NCI-H526 treated with DMSO at 0.1 percent for 48 hours (cell line): ENCODE data around the gene SLC31A2.
A peak's percentile ranks its signal among the peaks of the same experiment; 100 is the strongest.

ENCODE experiments used
- DNase-seq: peaks from one replicate; lab custom pipeline; 2025; lab: John Stamatoyannopoulos, UW

Gene SLC31A2

DNA sequence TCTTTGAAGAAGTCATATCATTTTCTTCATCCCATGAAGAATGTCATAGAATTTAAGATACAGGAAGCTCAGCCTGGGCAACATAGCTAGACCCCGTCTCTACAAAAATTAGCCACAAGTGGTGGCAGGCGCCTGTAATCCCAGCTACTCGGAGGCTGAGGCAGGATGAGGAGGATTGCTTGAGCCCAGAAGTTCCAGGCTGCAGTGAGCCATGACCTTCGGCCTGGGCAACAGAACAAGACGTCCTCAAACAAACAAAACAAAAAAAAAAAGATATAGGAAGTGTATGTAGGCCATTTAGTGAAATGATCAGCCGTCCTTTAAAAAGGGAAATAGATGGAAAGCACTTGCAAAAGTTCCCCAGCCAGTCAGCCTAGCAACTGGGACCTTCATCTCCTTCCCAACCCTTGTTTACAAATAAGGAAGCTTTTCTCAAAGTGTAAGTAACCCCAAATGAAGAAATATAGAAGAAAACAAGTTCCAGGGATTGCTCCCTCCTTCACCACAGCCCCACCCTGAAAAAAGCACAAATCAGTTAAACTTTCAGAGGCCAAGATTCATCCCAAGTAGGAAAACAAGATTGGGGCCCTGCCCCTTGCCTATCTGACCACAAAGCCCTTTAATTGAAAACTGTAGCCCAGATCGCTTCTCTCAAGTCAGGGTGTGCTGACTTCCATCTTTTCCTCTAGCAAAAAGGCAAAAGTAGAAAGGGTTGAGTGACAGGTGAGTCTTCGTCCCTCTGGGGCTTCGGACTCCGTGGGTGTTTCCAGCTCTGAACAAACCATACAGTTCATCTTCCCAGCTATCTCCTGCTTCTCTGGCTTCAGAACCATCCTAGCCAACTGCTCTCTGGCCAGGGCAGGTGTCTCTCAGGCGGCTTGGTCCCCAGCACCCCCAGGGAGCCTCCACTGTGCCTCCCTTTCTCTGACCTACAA is 1.2 kb downstream of the SLC31A2 start:
- DNase-seq = no peak

DNA sequence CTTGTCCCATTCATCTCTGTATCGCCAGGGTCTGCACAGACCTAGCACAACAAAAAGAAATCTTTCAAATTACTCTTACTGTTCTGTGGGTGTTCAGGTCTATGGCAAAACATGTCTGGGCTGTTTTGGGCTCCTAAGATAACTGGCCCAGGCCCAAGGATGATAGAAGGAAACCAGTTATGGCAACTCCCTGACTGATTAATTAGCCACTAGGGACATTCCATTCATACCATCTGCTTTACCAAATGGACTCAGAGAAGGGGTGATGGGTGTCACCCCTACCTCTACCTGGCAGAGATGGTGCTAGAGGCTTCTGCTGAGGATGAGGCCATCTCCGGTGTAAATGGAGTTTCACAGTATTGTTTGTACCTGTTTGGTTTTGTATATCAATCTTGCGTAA is 1.9 kb downstream of the SLC31A2 start:
- DNase-seq = no peak

DNA sequence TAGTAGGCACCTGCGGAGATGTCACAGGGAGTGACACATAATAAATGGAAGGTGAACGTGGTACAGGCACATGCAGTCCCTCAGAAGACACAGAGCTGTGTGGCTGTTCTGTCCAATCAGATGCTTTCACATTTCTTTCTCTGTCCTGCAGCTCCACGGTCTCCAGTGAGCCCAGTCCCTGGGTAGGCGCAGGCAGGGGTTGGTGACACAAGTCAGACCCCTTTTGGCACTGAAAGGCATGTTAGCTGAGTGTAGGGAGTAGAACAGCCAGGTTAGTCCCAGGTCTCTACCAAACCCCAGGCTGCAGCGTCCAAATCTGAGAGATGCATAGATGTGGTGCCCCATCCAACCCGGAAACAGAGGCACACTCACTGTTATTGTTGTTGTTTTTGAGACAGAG is 2.8 kb downstream of the SLC31A2 start:
- no peak for DNase-seq

DNA sequence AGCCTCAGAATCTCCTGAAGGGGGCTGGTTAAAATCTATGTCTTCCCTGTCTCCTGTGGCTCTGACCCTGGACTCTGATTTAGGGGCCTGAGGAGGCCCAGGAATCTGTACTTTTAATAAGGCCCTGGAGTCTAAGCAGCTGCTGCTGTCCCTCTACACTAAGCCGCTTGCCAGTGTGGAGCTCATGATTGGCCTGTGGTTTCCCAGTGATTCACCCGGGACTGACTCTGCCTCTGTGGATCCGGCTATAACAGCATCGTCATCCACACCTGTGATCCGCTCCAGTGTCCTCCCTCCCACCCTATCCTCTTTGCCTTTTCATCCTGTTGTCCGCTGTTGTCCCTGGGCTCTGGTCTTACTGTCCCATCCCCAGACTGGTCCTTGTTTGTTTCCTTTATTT is 3.7 kb downstream of the SLC31A2 start:
- no peak for DNase-seq

DNA sequence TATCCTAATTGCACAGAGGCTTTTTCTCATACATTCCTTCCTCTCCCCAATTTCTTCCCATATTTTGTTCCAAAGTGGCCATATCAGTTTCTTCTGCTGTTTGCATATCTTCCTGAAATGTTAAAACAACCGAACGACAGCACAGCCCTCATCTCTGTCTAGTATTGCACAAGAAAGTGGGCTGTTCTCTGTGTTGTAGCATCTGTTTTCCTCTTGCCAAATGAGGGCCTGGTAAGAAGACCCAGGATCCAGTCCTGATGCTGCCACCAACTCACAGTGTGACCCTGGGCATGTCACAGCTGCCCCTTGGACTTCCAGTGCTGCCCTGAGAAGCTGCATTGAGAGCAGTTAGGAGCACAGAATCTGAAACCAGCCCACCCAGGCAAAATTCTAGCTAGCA is 4.1 kb downstream of the SLC31A2 start:
- no peak for DNase-seq

DNA sequence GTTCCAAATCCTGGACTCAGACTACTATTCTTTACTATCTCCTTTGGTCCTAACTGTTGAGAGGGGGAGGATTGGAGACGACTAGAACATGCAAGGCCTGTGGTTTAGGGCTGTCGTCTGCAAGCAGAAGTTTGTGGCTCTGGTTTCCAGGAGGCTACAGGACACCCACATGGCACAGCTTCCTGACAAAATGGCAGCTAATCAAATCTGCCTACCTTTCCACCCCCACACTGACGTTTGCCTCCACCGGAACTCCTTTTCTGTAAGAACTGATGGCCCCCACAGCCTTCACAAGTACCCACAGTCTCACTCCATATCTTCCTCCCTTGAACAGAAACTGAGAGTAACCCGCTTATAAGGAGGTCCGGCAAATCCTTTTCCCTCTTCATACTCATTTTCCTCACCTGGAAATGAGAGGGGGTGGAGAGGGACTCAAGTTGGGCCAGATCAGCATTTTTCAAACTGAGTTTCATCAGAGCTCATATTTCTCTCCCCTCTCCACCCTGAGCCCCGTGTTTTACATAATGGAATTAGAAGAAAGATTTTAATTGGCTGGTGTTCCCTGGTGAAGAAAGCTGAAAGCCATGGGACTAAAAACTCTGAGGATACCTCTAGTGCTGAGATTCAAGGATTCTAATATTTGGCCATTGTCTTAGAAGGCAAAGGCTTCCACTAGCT is 5.2 kb downstream of the SLC31A2 start:
- no peak for DNase-seq

DNA sequence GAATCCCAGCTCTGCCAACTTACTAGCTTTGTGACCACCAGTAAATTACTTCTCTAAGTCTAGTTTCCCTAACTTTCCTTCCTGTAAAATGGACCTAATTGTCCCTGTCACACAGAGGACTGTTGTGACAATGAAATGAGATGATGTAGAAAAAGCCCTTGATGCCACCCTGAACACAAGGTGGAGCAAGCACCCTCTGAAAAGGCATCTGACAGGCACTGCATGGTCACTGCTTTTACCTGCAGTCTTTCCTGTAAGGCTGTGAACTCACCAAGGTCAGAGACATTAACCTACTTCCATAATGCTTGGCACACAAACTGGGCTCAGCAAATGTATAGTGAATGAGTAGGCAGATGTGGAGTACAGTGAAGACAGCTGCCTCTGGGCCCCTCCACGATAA is 6.1 kb downstream of the SLC31A2 start:
- DNase-seq = peak; percentile 1

DNA sequence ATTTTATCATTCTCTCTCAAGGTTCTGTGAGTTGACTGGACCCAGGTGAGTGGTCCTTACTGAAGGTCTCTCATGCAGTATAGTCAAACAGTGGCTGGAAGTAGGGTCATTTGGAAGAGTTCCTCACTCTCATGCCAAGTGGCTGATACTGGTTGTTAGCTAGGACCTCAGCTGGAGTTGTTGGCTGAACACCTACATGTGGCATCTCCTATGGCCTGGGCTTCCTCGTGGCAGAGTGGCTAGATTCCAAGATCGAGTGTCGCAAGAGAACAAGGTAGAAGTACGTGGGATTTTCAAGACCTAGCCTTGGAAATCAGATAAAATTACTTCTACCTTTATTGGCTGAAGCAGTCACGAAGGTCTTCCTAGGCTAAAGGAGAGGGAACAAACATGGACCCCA is 7.6 kb downstream of the SLC31A2 start:
- DNase-seq = no peak

DNA sequence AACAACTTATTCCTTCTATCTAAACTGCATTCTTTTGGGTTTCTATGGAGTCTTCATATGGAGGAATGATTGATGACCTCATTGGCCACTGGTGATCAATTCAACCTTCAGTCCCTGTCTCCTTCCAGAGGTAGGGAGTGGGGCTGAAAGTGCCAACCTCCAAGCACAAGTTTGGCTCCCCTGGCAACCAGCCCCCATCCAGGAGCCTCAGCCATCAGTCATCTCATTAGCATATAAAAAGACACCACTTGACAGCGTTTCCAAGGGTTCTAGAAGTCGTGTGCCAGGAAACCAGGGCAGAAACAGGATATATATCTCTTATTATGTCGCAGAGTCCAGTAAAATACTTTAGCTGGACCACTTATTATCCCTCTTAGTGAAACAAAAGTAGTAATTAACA is 9.8 kb downstream of the SLC31A2 start:
- no peak for DNase-seq

DNA sequence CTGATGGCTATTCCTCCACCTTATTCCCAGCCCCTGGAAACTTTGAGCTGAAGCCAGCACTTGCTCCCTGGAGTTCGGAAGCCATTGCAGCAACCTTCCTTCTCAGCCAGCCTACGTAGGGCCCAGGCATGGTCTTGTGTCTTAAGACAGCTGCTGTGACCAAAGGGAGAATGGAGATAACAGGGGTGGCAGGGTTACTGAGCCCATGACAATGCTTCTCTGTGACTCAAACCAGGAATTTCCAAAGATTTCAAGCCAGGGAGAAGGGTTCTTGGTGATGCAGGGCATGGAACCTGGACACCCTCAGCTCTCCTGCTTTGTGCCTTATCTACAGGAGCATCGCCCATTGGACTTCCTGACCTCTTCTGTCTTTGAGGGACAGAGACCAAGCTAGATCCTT is 12.2 kb downstream of the SLC31A2 start:
- no peak for DNase-seq

DNA sequence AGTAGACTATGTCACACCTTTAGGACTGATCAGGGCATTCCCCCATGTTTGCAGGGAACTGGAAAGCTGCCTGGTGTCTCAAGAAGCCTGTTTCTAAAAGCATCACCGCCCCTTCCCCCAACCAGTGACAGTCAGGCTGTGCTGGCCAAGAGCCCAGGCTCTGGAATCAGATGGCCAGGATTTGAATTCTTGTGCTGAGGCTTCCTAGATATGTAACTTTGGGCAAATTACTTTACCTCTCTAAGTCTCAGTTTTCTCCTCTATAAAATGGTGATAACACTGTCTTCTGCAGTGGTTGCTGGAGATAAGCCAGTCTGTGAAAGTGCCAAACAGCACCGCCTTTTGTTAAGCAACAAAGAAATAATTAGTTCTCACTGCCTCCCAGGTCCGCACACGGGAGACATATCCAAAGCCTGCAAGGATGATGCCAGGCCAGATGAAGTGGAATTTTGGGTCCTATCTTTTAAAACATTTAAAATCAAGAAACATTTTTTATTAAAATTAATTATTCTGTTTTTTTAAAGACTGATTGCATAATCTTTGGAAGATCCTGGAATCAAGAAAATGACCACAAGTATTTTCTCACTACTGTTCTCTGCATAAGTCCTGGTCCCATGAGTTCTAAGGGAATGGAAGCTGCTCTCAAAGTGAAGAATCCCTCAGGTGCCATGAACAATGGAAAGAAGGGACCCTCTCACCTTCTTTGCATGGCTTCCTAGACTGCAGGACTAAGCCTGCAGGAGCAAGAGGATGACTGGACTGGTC is 13.9 kb downstream of the SLC31A2 start:
- no peak for DNase-seq

DNA sequence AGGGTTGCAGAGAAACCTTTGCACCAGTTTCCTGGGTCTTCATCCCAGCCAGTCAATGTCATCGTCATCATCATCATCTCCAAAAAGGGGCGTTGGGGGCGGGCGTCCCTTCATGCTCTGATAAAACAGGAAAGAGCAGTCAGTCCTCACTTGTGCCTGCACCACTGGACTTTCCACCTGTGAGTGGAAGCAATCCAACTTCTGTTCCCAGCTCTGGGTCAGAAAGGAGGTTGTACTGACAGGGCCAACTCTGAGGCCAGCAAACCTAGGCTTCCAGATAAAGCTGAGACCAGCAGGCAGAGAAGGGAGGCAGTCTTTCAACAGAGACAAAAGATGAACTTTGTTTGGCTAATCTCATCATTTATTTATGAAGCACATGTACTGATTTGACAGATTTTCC is 15.2 kb downstream of the SLC31A2 start:
- no peak for DNase-seq

DNA sequence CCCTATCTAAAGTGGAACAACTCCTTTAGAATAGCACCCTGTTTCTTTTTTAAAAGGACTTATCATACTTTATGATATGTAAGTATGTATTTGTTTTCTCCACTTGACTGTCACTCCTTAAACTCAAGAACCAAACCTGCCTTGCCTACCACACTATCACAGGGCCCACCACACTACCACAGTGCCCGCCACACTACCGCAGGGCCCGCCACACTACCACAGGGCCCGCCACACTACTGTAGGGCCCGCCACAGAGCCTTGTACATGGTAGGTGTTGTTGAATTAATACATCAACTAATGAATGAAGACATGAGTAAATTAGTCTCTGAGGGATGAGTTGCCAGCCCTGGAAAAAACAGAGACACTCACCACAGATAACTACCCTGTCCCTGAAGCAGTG is 18.0 kb downstream of the SLC31A2 start:
- DNase-seq = no peak

DNA sequence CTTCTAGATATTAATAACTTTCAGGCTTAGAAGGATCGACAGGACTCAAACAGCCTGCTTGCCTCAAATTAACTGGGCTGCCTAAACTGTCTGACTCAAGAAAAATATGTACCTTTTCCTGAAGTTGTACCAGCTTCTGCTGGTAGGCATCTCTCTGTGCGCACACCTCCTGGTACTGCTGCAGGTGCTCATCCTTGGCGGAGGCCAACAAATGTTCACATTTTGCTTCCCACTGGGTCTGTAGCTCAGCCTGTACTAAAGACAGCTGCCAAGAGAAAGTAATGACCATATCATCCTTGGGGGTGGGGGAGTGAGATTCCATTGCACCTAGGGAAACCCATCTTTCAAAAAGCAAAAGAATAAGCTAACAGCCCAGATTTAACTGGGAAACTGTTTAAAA is 22.5 kb downstream of the SLC31A2 start:
- DNase-seq = no peak

DNA sequence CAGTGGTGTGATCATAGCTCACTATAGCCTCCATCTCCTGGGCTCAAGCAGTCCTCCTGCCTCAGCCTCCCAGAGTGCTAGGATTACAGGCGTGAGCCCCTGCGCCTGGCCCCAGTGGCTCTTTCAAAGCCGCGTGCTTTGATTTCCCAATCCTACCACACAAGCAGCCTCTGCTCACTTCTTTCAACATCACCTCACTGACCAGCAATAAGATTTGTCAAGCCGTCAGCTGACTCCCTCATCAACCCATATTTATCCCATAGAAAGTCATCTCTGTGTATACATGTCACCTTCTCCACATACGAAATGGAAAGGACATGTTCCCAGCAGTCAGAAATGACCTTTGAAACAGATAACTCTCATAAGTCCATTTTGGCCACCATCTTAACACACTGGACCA is 26.0 kb downstream of the SLC31A2 start:
- no peak for DNase-seq

DNA sequence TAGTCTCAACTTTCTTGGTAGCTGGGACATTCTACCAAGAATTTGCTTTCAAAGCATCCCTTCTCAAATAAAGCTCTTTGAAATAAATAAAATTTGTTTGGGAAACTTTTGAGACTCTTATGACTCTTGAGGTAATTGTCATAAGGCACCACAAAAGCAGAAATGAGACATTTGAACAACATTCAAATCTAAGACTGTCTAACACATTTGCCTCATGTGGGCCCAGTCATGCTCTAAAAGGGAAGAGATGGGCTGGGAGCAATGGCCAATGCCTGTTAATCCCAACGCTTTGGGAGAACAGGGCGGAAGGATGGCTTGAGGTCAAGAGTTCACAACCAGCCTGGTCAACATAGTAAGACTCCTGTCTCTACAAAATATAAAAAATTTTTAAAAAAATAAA is 26.4 kb downstream of the SLC31A2 start:
- DNase-seq = no peak

DNA sequence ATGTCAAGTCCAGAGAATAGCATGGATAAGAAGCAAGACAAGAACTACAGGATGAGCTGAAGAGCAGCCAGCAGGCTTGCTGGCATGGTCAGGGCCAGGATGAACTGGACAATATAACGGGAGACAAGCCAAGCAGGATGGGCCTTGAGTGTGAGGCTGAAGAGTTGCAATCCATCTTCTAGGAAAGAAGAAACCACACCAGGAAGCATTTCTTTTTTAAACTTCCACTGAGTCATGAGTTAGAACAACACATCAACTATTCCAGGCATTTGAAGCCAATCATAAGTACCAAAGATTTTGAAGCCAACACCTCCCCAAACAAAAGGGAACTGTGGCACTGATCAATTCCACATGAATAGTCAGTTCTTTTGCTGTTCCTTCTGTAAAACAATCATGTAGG is 27.3 kb downstream of the SLC31A2 start:
- DNase-seq = no peak

DNA sequence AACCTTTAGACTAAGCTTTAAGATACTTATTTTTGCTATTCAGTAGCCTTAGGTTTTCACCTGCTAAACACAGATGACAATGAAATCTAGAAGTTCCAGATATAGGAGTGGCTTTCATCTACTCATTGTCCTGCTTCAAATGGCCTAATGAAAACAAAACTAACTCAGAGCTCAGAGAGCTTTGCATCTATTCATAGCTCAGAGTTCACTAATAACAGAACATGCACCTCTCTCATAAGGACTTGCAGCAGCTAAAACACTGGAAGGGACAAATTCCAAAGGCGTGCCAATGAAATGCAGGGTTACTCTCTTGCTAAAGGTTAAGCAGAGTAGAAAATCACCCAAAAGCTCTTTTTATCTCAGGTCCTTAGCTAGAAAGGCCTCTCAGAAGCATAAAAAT is 29.0 kb downstream of the SLC31A2 start:
- DNase-seq = no peak

DNA sequence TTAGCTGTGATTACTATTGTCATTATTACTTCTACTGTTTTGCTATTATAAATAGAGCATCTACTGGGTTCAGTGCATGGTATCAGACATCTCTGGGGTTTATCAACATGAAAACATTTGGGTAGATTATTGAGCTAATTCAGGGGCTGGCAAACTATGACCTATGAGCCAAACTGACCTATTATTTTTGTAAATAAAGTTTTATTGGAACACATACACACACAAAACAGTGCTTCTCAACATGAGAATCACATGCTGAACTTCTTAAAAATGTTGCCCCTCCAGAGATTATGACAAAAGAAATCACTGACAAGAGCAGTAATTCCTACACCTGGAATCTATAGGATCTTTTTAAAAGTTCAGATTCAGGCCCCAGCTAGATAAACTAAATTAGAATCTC is 30.4 kb downstream of the SLC31A2 start:
- DNase-seq = no peak

DNA sequence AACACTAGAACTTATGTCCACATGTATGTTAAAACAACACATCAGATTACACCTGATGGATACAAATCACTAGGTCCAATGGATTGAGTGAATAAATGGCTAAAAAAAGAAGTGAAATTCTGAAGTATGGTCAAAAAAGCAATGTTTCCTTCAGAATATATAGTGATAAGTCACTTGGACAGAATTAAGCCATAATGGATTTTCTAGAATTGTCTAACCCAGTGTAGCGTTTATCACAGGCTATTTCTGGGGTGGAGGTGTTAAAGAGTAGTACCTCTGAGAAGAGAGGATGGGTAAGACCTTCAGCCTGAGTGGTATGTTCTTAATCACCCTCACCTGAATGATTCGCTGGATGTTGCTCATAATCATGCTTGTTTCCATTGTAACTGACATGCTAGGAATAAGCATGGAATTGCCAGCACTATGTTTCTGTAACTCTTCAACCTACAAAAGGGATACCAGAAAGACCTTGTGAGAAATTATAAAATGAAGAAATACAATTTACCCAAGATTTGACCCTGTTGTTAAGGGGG is 33.2 kb downstream of the SLC31A2 start:
- no peak for DNase-seq

DNA sequence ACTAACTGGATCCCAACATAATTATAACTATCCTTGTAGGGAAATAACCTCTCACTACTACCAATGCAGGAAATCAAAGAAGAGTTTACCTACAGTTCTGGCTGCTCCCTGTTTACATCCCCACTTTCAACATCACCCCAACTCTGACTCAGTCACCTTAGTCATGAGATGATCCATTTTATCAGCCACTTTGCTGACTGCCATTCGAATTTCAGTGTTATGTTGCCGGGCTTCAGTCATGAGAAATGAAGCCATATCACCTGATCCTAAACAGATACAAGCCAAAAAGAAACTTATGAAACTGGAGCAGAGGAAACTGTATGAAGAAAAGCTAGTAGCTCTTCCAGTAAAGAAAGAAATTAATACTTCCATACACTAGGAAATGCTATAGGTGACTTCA is 33.7 kb downstream of the SLC31A2 start:
- no peak for DNase-seq

DNA sequence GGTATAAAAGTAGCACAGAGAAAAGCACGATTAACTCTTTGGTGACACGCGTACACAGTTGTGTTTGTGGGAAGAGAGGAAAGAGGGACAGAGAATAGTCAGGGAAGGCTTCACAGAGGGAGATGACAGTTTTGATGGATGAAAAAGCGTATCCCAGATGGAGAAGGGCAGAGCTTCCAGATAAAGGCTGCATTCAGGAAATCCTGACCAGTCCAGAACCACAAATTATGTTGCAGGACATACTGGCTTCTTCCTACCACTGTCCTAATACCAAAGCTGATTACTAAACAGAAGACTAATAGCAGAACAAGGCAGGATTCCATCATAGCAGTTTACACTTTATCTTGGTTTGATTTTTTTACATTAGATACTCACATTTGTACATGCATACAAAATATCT is 34.5 kb downstream of the SLC31A2 start:
- DNase-seq = no peak
